B cell (primary cell): ENCODE data around the gene BAZ2B. TPM values are rescaled to one million over a fixed set of nuclear protein-coding genes. Genes with fewer than 3 reads are reported as not detected.

ENCODE experiments used
- ATAC-seq: fragments of 200-7000 bp; cut with Tn5 transposase; one replicate; pipeline ENCODE4 v1.10.0; 2021; ENCODE audit warnings: low read depth, mild to moderate bottlenecking, moderate number of reproducible peaks, moderate library complexity
- CTCF ChIA-PET: fragments of 350-600 bp; sonication (Branson Sonifier 250); formaldehyde crosslinking; loops from one replicate; lab custom pipeline; 2021; ENCODE audit warnings: antibody characterized with exemption, inconsistent platforms; lab: Charles Lee
- POLR2A ChIA-PET: fragments of 350-600 bp; sonication (Branson Sonifier 250); formaldehyde crosslinking; loops from one replicate; lab custom pipeline; 2021; ENCODE audit warnings: antibody characterized with exemption; lab: Charles Lee
- DNase-seq: peaks from one replicate; pipeline ENCODE4 v3.0.0; 2013
- H2AFZ ChIP-seq: 2 replicates; pipeline ENCODE4 v1.6.1; 2012; ENCODE audit warnings: mild to moderate bottlenecking, low read depth, low read length; ENCODE audit not compliant: insufficient read depth, poor library complexity, severe bottlenecking
- H3K27ac ChIP-seq, 2 donors: 1 replicate in 1 of 2; 2 replicates in 1 of 2; pipeline ENCODE4 v1.5.1; 2012 to 2013; ENCODE audit warnings: low read length in 2 of 2, mild to moderate bottlenecking in 2 of 2, moderate library complexity in 1 of 2
- H3K27me3 ChIP-seq, 4 experiments: fragments of 200-600 bp in 1 of 4; sonication (generic) in 1 of 4; replicated peaks in 1 of 4; 1 replicate in 2 of 4; 2 replicates in 2 of 4; pipeline versions ENCODE4 v1.6.1 to v1.7.0; 2013 to 2016; ENCODE audit warnings: low read length in 3 of 4, mild to moderate bottlenecking in 2 of 4, mixed read lengths in 1 of 4, moderate library complexity in 1 of 4; ENCODE audit not compliant: insufficient read depth in 4 of 4, control insufficient read depth in 3 of 4; ENCODE audit errors: control extremely low read depth in 1 of 4
- H3K36me3 ChIP-seq, 2 experiments: replicated peaks in 1 of 2; 1 replicate in 1 of 2; 2 replicates in 1 of 2; pipeline versions ENCODE4 v1.6.1 to v1.7.1; 2013; ENCODE audit warnings: low read length in 1 of 2; ENCODE audit not compliant: insufficient read depth in 2 of 2, control insufficient read depth in 1 of 2; ENCODE audit errors: control extremely low read depth in 1 of 2, extremely low read depth in 1 of 2
- H3K4me1 ChIP-seq, 2 donors: fragments of 200-600 bp in 1 of 2; sonication (generic) in 1 of 2; 1 replicate in 1 of 2; 2 replicates in 1 of 2; pipeline versions ENCODE4 v1.5.1 to v1.6.1; 2013 to 2017; ENCODE audit warnings: low read length in 2 of 2; ENCODE audit not compliant: control insufficient read depth in 2 of 2, insufficient read depth in 2 of 2
- H3K4me2 ChIP-seq: replicated peaks from 2 replicates; pipeline ENCODE3; 2012; ENCODE audit warnings: mild to moderate bottlenecking, low read depth, low read length; ENCODE audit not compliant: poor library complexity, severe bottlenecking
- H3K4me3 ChIP-seq, 5 experiments: fragments of 200-600 bp in 1 of 5; sonication (generic) in 1 of 5; 1 replicate in 3 of 5; 2 replicates in 2 of 5; pipeline versions ENCODE4 v1.5.1 to v1.7.0; 2011 to 2016; ENCODE audit warnings: low read length in 4 of 5, mild to moderate bottlenecking in 4 of 5, low read depth in 2 of 5, control low read depth in 1 of 5, moderate library complexity in 1 of 5; ENCODE audit not compliant: insufficient read depth in 1 of 5; ENCODE audit errors: control extremely low read depth in 1 of 5, extremely low read depth in 1 of 5
- H3K79me2 ChIP-seq: fragments of 200-600 bp; sonication (generic); one replicate; pipeline ENCODE4 v1.6.0; 2016; ENCODE audit warnings: low read length; ENCODE audit not compliant: control insufficient read depth, insufficient read depth
- H3K9ac ChIP-seq: fragments of 200-600 bp; sonication (generic); 2 replicates; pipeline ENCODE4 v1.6.1; 2017; ENCODE audit warnings: mild to moderate bottlenecking, low read length, moderate library complexity
- H3K9me3 ChIP-seq, 3 donors: one replicate each; pipeline versions ENCODE4 v1.6.1 to v1.7.1; 2013; ENCODE audit warnings: low read length in 2 of 3; ENCODE audit not compliant: control insufficient read depth in 2 of 3, insufficient read depth in 1 of 3; ENCODE audit errors: control extremely low read depth in 1 of 3
- H4K20me1 ChIP-seq: 2 replicates; pipeline ENCODE4 v1.6.0; 2012; ENCODE audit warnings: mild to moderate bottlenecking, low read length; ENCODE audit not compliant: insufficient read depth, control insufficient read depth, poor library complexity, severe bottlenecking
- H3K27ac Mint-ChIP-seq: one replicate; pipeline ENCODE4 v1.8.0; 2021; ENCODE audit warnings: mixed read lengths
- H3K27me3 Mint-ChIP-seq: one replicate; pipeline ENCODE4 v1.8.0; 2021; ENCODE audit warnings: mixed read lengths
- H3K4me1 Mint-ChIP-seq: one replicate; pipeline ENCODE4 v1.8.0; 2021; ENCODE audit warnings: mixed read lengths
- H3K4me3 Mint-ChIP-seq: one replicate; pipeline ENCODE4 v1.8.0; 2021; ENCODE audit warnings: mixed read lengths
- H3K9me3 Mint-ChIP-seq: one replicate; pipeline ENCODE4 v1.8.0; 2022; ENCODE audit warnings: mixed read lengths; ENCODE audit not compliant: insufficient read depth
- EZH2 ChIP-seq: IDR thresholded peaks from 2 replicates; pipeline ENCODE4 v1.6.1; 2012; ENCODE audit warnings: borderline replicate concordance, low read depth, mild to moderate bottlenecking, moderate library complexity, low read length; ENCODE audit not compliant: insufficient read depth, poor library complexity, severe bottlenecking
- WGBS: methylation state at CpG from one replicate; pipeline ENCODE4 v1.1.5; 2013; ENCODE audit warnings: missing lambda C conversion rate; ENCODE audit not compliant: insufficient coverage; 5-methylcytosine and 5-hydroxymethylcytosine counted together
- intact Hi-C: fragments of 100-400 bp; cut with micrococcal nuclease; formaldehyde crosslinking; loops from one replicate; pipeline ENCODE4 v1.10.0; 2022
- polyA plus RNA-seq: library from polyadenylated mRNA; depleted of rRNA; stranded (reverse); fragments of >200 nt; gene quantifications from 2 replicates; pipeline ENCODE4 v1.2.3, GENCODE V29; 2012
- total RNA-seq, 2 donors: library from RNA; stranded (reverse); fragments of 120-200 nt in 1 of 2; gene quantifications; 1 replicate in 1 of 2; 2 replicates in 1 of 2; pipeline versions ENCODE4 v1.2.3 to v1.2.4, GENCODE V29; 2013 to 2022
- TF ChIP-seq, protein P1 (sequence below): fragments of 200-600 bp; IDR thresholded peaks from one replicate; pipeline ENCODE4 v1.8.0; 2022; ENCODE audit warnings: antibody characterized with exemption, mild to moderate bottlenecking

The BAZ2B gene
- total and polyA plus RNA-seq, 2 donors (not counting 1 experiment from before 2014, with no cell fraction given) = 8.6 to 42.3 TPM

DNA sequence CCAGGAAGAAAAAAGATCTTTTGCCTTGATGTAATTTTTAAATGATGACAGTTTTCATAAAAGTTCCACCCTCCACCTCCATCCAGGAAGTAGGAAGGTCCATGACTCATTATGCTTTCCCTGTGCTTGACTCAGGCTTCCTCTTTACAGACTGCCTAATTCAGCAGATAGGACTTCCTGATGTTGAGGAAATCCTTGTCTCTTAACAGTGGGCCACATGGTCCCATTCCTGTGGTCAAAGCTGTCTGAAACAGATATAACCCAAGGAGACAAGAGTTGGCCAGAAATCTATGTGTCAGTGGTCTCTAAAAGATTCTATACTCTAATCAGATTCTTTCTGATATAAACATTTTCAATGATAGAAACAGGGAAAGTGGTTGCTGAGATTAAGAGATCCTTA lies 119.1 kb downstream of the BAZ2B start:
- POLR2A ChIA-PET = no interaction called here
- no peaks in the 10 kb centered on the region for H4K20me1 ChIP-seq
- H3K9me3 ChIP-seq = peaks cover 0 to 10% (median 1%) of the 10 kb centered on the region in 3 donors
- H2AFZ ChIP-seq = no peak overlapping the region
- H3K4me2 ChIP-seq = no peak overlapping the region
- DNase-seq (no peak), ATAC-seq (no peak)
- intact Hi-C loops = no loop called here
- no peaks in the 10 kb centered on the region for H3K4me1 ChIP-seq
- CTCF ChIA-PET = no interaction called here
- Mint-ChIP-seq H3K4me1 (peaks cover 10% of the 10 kb centered on the region), H3K27me3 (no peaks in the 10 kb centered on the region), H3K9me3 (no peaks in the 10 kb centered on the region), H3K4me3 (no peak overlapping the region), H3K27ac (no peak overlapping the region)
- peaks cover 2 to 4% of the 10 kb centered on the region in 2 experiments for H3K36me3 ChIP-seq
- TF ChIP-seq, protein P1, sequence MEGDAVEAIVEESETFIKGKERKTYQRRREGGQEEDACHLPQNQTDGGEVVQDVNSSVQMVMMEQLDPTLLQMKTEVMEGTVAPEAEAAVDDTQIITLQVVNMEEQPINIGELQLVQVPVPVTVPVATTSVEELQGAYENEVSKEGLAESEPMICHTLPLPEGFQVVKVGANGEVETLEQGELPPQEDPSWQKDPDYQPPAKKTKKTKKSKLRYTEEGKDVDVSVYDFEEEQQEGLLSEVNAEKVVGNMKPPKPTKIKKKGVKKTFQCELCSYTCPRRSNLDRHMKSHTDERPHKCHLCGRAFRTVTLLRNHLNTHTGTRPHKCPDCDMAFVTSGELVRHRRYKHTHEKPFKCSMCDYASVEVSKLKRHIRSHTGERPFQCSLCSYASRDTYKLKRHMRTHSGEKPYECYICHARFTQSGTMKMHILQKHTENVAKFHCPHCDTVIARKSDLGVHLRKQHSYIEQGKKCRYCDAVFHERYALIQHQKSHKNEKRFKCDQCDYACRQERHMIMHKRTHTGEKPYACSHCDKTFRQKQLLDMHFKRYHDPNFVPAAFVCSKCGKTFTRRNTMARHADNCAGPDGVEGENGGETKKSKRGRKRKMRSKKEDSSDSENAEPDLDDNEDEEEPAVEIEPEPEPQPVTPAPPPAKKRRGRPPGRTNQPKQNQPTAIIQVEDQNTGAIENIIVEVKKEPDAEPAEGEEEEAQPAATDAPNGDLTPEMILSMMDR = no peak
- no peak for TF ChIP-seq EZH2
- peaks cover 12% of the 10 kb centered on the region for H3K79me2 ChIP-seq
- no peak overlapping the region for H3K9ac ChIP-seq
- no peak overlapping the region for H3K4me3 ChIP-seq
- H3K27me3 ChIP-seq = no peaks in the 10 kb centered on the region
- no peak overlapping the region for H3K27ac ChIP-seq

DNA sequence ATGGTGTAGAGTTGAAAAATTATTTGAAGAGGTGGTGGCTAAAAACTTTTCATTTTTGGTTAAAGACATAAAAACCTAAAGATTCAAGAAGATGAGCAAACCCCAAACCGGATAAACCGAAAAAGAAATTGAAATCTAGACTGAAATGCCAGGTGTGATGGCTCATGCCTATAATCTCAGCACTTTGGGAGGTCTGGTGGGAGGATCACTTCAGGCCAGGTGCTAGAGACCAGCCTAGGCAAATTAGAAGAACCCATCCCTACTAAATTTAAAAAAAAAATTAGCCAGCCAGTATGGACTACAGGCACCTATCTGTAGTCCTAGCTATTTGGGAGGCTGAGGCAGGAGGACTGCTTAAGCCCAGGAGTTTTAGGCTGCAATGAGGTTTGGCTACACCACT lies 126.9 kb downstream of the BAZ2B start:
- WGBS = no CpG with 5 or more reads among the region's 2 CpGs
- intact Hi-C loops = no loop called here
- no peak overlapping the region for H3K4me2 ChIP-seq
- ChIA-PET CTCF (no interaction called here), POLR2A (no interaction called here)
- H3K27me3 Mint-ChIP-seq = no peaks in the 10 kb centered on the region
- H3K27ac ChIP-seq = no peak overlapping the region
- no peaks in the 10 kb centered on the region for H3K4me1 ChIP-seq
- no peak overlapping the region for H2AFZ ChIP-seq
- TF ChIP-seq, protein P1 = no peak
- TF ChIP-seq EZH2 = no peak
- H3K4me1 Mint-ChIP-seq = peaks cover 8% of the 10 kb centered on the region
- H3K4me3 Mint-ChIP-seq = no peak overlapping the region
- DNase-seq (no peak), ATAC-seq (no peak)
- no peaks in the 10 kb centered on the region for H3K9me3 Mint-ChIP-seq
- no peaks in the 10 kb centered on the region for H3K9me3 ChIP-seq
- H3K27me3 ChIP-seq = no peaks in the 10 kb centered on the region
- no peak overlapping the region for H3K27ac Mint-ChIP-seq
- no peaks in the 10 kb centered on the region for H3K36me3 ChIP-seq
- H4K20me1 ChIP-seq = no peaks in the 10 kb centered on the region
- H3K79me2 ChIP-seq = peaks cover 14% of the 10 kb centered on the region
- H3K4me3 ChIP-seq = no peak overlapping the region
- no peak overlapping the region for H3K9ac ChIP-seq
